ENCODE results near the gene TBC1D8.

Gene TBC1D8

GRCh38 chr2:101133492-101134100, 17.6 kb downstream of the TBC1D8 start:
- DNase-seq = no peak

- no peak for DNase-seq
These were observed 19.0 kb downstream of the TBC1D8 start for GRCh38 chr2:101132202-101132601.

GRCh38 chr2:101130081-101130480, 21.1 kb downstream of the TBC1D8 start:
- DNase-seq = no peak

- no peak for DNase-seq
These were observed 23.7 kb downstream of the TBC1D8 start for GRCh38 chr2:101127319-101128056.

- DNase-seq = no peak
These were observed 25.4 kb downstream of the TBC1D8 start for GRCh38 chr2:101125808-101126207.

GRCh38 chr2:101125374-101125773, 25.8 kb downstream of the TBC1D8 start:
- no peak for DNase-seq

- no peak for DNase-seq
These were observed 26.4 kb downstream of the TBC1D8 start for GRCh38 chr2:101124643-101125366.

GRCh38 chr2:101123795-101124471, 27.2 kb downstream of the TBC1D8 start:
- DNase-seq = no peak

- no peak for DNase-seq
These were observed 30.0 kb downstream of the TBC1D8 start for GRCh38 chr2:101121174-101121573.

GRCh38 chr2:101120124-101120996, 30.8 kb downstream of the TBC1D8 start:
- DNase-seq = no peak

GRCh38 chr2:101119431-101119830, 31.8 kb downstream of the TBC1D8 start:
- no peak for DNase-seq

- peak; percentile 19 for DNase-seq
These were observed 34.2 kb downstream of the TBC1D8 start for GRCh38 chr2:101116841-101117552.

- DNase-seq = no peak
These were observed 34.8 kb downstream of the TBC1D8 start for GRCh38 chr2:101116348-101116747.

GRCh38 chr2:101115664-101116063, 35.5 kb downstream of the TBC1D8 start:
- DNase-seq = no peak

- DNase-seq = no peak
These were observed 36.4 kb downstream of the TBC1D8 start for GRCh38 chr2:101114815-101115214.

- DNase-seq = peak; percentile 40
These were observed 36.9 kb downstream of the TBC1D8 start for GRCh38 chr2:101114268-101114783.

- peak; percentile 78 for DNase-seq
These were observed 37.5 kb downstream of the TBC1D8 start for GRCh38 chr2:101113441-101114267.

GRCh38 chr2:101112772-101113157, 38.4 kb downstream of the TBC1D8 start:
- peak; percentile 5 for DNase-seq

GRCh38 chr2:101111917-101112771, 39.0 kb downstream of the TBC1D8 start:
- DNase-seq = no peak
